Tibial nerve (tissue), 4 donors: ENCODE results near the gene MRPL39. TPM values are rescaled to one million over a fixed set of nuclear protein-coding genes. Genes with fewer than 3 reads are reported as not detected.

Source experiments
- DNase-seq, 2 donors: peaks; one replicate each; pipeline ENCODE4 v3.0.0-alpha.2; 2019; ENCODE audit warnings: low spot score in 2 of 2
- H3K27ac ChIP-seq, 4 donors: fragments of 200-600 bp; sonication (generic) in 3 of 4; one replicate each; pipeline ENCODE4 v1.5.1; 2017 to 2019; ENCODE audit warnings: mild to moderate bottlenecking in 1 of 4
- H3K27me3 ChIP-seq, 2 donors: fragments of 200-600 bp; sonication (generic) in 1 of 2; one replicate each; pipeline versions ENCODE4 v1.5.1 to v1.6.0; 2017 to 2019
- H3K36me3 ChIP-seq, 3 donors: fragments of 200-600 bp; sonication (generic); one replicate each; pipeline ENCODE4 v1.5.1; 2018 to 2019
- H3K4me1 ChIP-seq, 4 donors: fragments of 200-600 bp; sonication (generic) in 3 of 4; one replicate each; pipeline ENCODE4 v1.5.1; 2017 to 2019
- H3K4me3 ChIP-seq, 4 donors: fragments of 200-600 bp; sonication (generic) in 3 of 4; one replicate each; pipeline ENCODE4 v1.5.1; 2017 to 2019; ENCODE audit warnings: mild to moderate bottlenecking in 1 of 4, moderate library complexity in 1 of 4
- H3K9me3 ChIP-seq, 4 donors: fragments of 200-600 bp; sonication (generic) in 3 of 4; one replicate each; pipeline ENCODE4 v1.5.1; 2017 to 2019
- CTCF ChIP-seq, 5 experiments: fragments of 200-600 bp in 3 of 5; fragments of 450-650 bp in 2 of 5; sonication (generic) in 3 of 5; IDR thresholded peaks; one replicate each; pipeline ENCODE4 v1.5.1; 2016 to 2019; ENCODE audit warnings: antibody characterized with exemption in 5 of 5, mild to moderate bottlenecking in 3 of 5, moderate library complexity in 2 of 5
- EP300 ChIP-seq, 2 donors: sonication (generic); formaldehyde crosslinking; IDR thresholded peaks; one replicate each; pipeline ENCODE4 v1.6.1; 2017; ENCODE audit warnings: antibody characterized with exemption in 2 of 2, mild to moderate bottlenecking in 1 of 2
- POLR2A ChIP-seq, 2 donors: fragments of 450-650 bp; IDR thresholded peaks; one replicate each; pipeline ENCODE4 v1.6.1; 2017; ENCODE audit warnings: antibody characterized with exemption in 2 of 2, mild to moderate bottlenecking in 2 of 2, moderate library complexity in 2 of 2
- WGBS, 2 donors: methylation state at CpG; one replicate each; pipeline ENCODE4 v1.1.5; 2018; 5-methylcytosine and 5-hydroxymethylcytosine counted together
- total RNA-seq, 4 donors: library from RNA; depleted of rRNA; stranded (reverse); fragments of >200 nt; gene quantifications; one replicate each; pipeline ENCODE4 v1.1.0, GENCODE V29; 2016

MRPL39 gene
- total RNA-seq, 4 donors from 2014 or later = 14.5 to 22.3 (median 18.4) TPM

- no peak for TF ChIP-seq CTCF (IDR thresholded peaks at IDR 0.05)
- TF ChIP-seq EP300 (IDR thresholded peaks at IDR 0.05) = no peak
- no peak for TF ChIP-seq POLR2A (IDR thresholded peaks at IDR 0.05)
- DNase-seq = no peak
- no peak overlapping the region for H3K27ac ChIP-seq
- no peaks in the 10 kb centered on the region for H3K27me3 ChIP-seq
- H3K9me3 ChIP-seq = peaks cover 0 to 32% (median 5%) of the 10 kb centered on the region in 4 donors
- peaks cover 0 to 20% (median 0%) of the 10 kb centered on the region in 3 donors for H3K36me3 ChIP-seq
- no peaks in the 10 kb centered on the region for H3K4me1 ChIP-seq
- no peak overlapping the region for H3K4me3 ChIP-seq
- WGBS, 2 donors = 73 to 79% methylated on average over 2 of the region's 2 CpGs
These were observed 71.4 kb downstream of the MRPL39 start for GRCh38 chr21:25535849-25536248.

Other genes starting within 250 kb of the MRPL39 start
- 10 to 100 TPM; 20.4 to 43.5 (median 35.2) TPM for gene JAM2, start 31.8 kb upstream of the MRPL39 start, total RNA-seq
- 100 to 1,000 TPM in 1 of 4 donors, 10 to 100 TPM in 3; 41.2 to 113 (median 51.7) TPM for gene ATP5PF, start 127.4 kb upstream of the MRPL39 start, total RNA-seq
- 10 to 100 TPM; 17.4 to 24.3 (median 19.9) TPM for gene GABPA, start 127.5 kb upstream of the MRPL39 start, total RNA-seq